ENCODE results near the gene GRIN3A.

Gene GRIN3A

DNA sequence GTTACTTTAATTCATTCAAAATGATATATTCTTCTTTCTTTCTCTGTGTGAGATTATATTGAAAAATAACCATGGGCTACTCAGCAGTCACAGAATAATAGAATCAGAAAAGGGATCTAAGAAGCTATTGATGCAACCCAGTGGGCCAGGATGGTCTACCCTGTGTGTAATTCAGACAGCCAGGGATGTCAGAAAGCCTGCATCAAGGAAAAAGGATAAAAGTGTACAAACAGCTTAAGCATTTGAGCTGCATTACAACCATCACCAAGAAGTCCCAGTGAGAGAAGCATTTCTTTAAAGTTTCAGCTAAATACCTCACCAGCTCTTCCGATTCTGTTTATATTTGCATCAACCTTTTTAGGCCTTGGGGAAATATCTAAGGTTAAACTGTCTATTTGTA is 105.8 kb downstream of the GRIN3A start:
- H3K27me3 Mint-ChIP-seq: no peaks in the 10 kb centered on the region
- CTCF ChIA-PET: no interaction called here
- no peak for DNase-seq
- H3K27ac Mint-ChIP-seq: no peak overlapping the region
- no peaks in the 10 kb centered on the region for H3K36me3 Mint-ChIP-seq
- H3K9me3 Mint-ChIP-seq: no peaks in the 10 kb centered on the region
- no peaks in the 10 kb centered on the region for H3K4me1 Mint-ChIP-seq
- H3K4me3 Mint-ChIP-seq: no peak overlapping the region

DNA sequence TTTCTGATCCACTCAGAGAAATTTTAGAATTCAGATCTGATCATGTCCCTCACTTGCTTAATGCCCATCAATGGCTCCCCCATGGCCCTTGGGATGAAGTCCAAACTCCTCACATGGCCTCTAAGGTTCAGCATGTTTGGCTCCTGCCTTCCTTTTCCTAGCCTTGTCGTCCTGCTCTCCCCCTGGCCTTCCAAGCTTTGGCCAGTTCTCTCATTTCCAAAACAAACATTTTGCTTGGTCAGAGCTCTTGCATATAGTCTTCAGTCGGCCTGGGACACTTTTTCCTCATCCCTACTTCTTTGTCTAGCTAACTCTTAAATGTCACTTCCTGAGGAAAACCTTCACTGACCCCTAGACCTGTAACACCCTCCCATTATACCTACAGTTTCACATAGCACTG is 106.6 kb downstream of the GRIN3A start:
- Mint-ChIP-seq H3K27me3 (no peaks in the 10 kb centered on the region), H3K27ac (no peak overlapping the region), H3K4me3 (no peak overlapping the region)

DNA sequence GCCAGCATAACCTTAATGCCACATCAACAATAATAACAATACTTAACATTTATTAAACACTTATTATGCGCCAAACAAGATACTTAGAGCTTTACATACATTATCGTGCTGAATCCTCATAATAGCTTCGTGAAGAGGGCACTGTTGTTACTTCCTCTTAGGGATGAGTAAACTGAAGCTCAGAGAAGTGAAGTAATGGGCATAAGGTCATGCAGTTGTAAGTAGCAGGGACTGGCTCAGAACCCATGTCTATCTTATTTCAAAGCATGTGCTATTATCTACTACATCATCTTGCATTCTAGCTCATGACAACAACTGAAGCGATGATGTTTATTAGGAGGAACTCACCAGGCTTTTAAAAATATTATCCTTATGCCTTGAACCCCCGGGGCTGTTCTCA is 108.8 kb downstream of the GRIN3A start:
- CTCF ChIA-PET: no interaction called here
- no peak overlapping the region for H3K4me3 Mint-ChIP-seq
- H3K27ac Mint-ChIP-seq: no peak overlapping the region
- no peaks in the 10 kb centered on the region for H3K27me3 Mint-ChIP-seq
- no peak for DNase-seq
- H3K9me3 Mint-ChIP-seq: no peaks in the 10 kb centered on the region
- H3K4me1 Mint-ChIP-seq: peaks cover 5% of the 10 kb centered on the region
- no peaks in the 10 kb centered on the region for H3K36me3 Mint-ChIP-seq

More for the DNA sequence above, 106.6 kb downstream of the GRIN3A start:
- no peak for DNase-seq
- Mint-ChIP-seq H3K4me1 (no peaks in the 10 kb centered on the region), H3K9me3 (no peaks in the 10 kb centered on the region), H3K36me3 (no peaks in the 10 kb centered on the region)
- CTCF ChIA-PET: no interaction called here

DNA sequence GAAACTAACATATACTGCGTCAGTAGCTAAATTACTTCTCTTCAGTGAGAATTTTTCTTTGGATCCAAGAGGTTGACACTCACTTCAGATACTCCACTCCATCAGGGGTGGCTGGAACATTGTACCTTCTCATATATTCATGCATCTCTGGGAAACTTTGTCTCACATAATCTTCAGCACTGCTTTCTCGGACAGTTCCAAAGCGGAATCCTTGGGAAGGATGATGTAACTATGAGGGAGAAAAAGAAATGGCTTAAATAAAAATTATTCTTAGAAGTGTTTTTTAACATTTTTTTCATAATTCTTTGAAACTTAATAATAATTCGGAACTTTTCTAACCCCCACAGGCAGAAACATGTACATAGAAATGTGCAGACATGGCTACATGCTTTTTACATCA is 110.3 kb downstream of the GRIN3A start:
- DNase-seq: no peak
- no peaks in the 10 kb centered on the region for H3K36me3 Mint-ChIP-seq
- CTCF ChIA-PET: no interaction called here
- H3K4me3 Mint-ChIP-seq: no peak overlapping the region
- H3K9me3 Mint-ChIP-seq: no peaks in the 10 kb centered on the region
- peaks cover 5% of the 10 kb centered on the region for H3K4me1 Mint-ChIP-seq
- no peak overlapping the region for H3K27ac Mint-ChIP-seq
- H3K27me3 Mint-ChIP-seq: no peaks in the 10 kb centered on the region

DNA sequence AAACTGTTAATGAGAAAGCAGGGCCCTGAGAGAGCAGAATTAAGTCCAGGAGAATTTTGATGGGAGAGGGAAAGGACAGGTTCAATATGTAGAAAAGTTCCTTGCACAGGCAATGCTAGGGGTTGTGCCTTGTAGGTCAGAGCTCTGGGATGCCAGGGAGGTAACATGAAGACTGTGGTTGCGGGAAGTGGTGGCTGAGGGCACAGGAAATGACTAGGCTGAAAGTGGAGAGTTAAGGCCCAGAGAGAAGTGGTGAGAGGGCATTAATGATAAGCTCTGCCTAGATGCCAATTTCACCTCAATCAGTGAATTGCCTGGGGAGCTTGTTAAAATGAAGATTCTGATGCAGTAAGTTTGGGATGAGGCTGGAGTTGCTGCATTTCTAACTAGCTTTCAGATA is 112.2 kb downstream of the GRIN3A start:
- H3K4me3 Mint-ChIP-seq: no peak overlapping the region
- CTCF ChIA-PET: no interaction called here
- DNase-seq: peak; percentile 20
- H3K9me3 Mint-ChIP-seq: no peaks in the 10 kb centered on the region
- H3K27ac Mint-ChIP-seq: no peak overlapping the region
- H3K36me3 Mint-ChIP-seq: no peaks in the 10 kb centered on the region
- no peaks in the 10 kb centered on the region for H3K27me3 Mint-ChIP-seq
- peaks cover 5% of the 10 kb centered on the region for H3K4me1 Mint-ChIP-seq

DNA sequence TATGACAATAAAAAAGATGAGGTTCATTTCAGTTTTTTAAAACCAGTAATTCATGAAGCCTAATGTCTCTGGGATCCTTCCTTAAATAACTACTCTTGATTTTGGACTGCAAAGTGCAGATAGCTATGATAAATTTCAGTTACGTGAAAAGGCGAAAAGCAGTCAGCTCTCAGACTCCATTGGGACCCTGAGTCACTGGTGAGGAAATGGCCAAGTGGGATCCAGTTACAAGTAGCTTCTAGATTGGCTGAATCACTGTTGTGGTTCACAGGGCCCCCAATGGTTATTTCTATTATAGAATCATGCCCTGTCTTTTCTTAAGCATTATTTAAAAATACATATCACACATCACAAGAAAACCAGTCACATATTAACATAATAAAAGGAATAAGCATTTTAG is 112.6 kb downstream of the GRIN3A start:
- CTCF ChIA-PET: no interaction called here
- no peaks in the 10 kb centered on the region for H3K27me3 Mint-ChIP-seq
- no peak for DNase-seq
- H3K4me3 Mint-ChIP-seq: no peak overlapping the region
- no peak overlapping the region for H3K27ac Mint-ChIP-seq
- H3K36me3 Mint-ChIP-seq: no peaks in the 10 kb centered on the region
- no peaks in the 10 kb centered on the region for H3K9me3 Mint-ChIP-seq
- peaks cover 5% of the 10 kb centered on the region for H3K4me1 Mint-ChIP-seq

DNA sequence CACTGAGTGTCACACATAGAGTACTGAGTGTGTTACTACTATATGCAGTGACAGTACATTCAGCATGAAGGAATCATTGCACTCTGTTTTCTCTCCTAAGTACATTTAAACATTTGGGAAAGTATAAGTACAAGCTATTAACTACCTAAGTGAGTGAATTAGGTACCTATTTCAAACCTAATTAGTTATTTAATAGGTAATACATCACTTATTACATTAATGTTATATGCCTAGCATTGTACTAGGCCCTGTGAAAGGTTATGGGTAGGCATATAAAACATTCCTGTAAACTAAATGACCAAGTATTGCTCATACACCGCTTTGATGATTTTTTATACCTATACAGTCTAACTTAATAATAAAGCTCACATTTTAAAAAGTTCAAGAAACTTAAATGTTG is 118.0 kb downstream of the GRIN3A start:
- no peak for DNase-seq
- Mint-ChIP-seq H3K9me3 (no peaks in the 10 kb centered on the region), H3K4me1 (no peaks in the 10 kb centered on the region), H3K27ac (no peak overlapping the region), H3K4me3 (no peak overlapping the region), H3K36me3 (no peaks in the 10 kb centered on the region), H3K27me3 (no peaks in the 10 kb centered on the region)
- CTCF ChIA-PET: no interaction called here

DNA sequence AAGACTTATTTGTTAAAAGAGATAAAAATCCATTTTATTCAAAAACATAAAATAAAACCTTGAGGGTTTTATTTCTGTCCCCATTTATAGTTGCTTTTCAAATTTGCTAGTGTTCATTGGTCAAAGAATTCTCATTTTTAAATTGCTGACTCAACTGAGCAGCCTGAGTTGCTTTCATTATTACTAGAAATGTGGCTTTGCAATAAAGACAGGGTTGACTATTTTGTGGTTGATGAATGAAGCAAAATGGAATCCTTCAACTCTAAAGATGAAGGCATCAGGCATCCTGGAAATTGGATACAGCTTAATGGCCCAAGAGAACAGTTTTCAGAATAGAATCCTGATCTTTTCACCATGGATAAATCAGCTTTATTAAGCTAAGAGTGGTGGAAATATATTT is 119.7 kb downstream of the GRIN3A start:
- Mint-ChIP-seq H3K4me1 (no peaks in the 10 kb centered on the region), H3K27ac (no peak overlapping the region), H3K9me3 (no peaks in the 10 kb centered on the region), H3K4me3 (no peak overlapping the region), H3K27me3 (no peaks in the 10 kb centered on the region), H3K36me3 (no peaks in the 10 kb centered on the region)
- CTCF ChIA-PET: no interaction called here
- no peak for DNase-seq

DNA sequence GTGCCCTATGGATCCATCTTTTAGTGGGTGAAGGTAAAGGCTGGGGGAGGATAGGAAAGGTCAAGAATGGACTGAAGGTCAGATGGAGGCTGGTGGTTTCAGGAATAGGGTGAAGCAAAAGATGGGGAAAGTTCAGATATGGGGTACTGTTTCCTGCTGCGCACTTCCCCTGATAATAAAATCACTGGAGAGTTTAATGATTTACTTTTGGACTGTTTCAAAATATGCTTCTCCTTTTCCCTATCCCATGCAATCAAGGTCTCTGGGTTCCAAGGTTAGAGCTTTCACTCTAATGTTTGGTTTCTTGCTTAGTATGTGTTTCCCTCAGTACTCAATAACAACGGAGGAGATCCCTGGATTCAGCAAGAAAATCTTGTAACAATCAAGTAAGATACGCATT is 132.9 kb downstream of the GRIN3A start:
- Mint-ChIP-seq H3K4me3 (no peak overlapping the region), H3K36me3 (no peaks in the 10 kb centered on the region), H3K9me3 (no peaks in the 10 kb centered on the region), H3K4me1 (no peaks in the 10 kb centered on the region), H3K27ac (no peak overlapping the region), H3K27me3 (peaks cover 13% of the 10 kb centered on the region)
- CTCF ChIA-PET: no interaction called here
- DNase-seq: no peak

DNA sequence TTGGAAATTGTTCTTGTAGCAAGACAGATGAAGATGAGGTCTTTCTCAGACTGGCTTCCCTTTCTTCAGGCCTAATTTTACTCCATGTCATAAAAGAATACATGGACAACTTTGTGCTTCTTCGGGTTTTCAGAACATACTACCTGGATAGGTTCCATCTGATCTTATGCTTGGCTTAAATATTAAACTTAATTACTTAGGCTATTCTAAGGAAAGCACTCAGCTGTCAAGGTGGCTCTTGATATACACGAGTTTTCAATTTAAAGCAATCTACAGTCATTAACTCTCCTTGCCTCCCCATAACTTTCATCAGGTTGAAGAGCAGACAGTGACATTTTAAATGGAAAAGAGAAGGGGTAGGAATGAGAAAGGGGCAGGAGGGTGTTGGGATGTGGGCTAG is 134.2 kb downstream of the GRIN3A start:
- Mint-ChIP-seq H3K27ac (no peak overlapping the region), H3K27me3 (peaks cover 16% of the 10 kb centered on the region), H3K36me3 (no peaks in the 10 kb centered on the region), H3K4me3 (no peak overlapping the region), H3K4me1 (no peaks in the 10 kb centered on the region), H3K9me3 (no peaks in the 10 kb centered on the region)
- CTCF ChIA-PET: no interaction called here
- no peak for DNase-seq

DNA sequence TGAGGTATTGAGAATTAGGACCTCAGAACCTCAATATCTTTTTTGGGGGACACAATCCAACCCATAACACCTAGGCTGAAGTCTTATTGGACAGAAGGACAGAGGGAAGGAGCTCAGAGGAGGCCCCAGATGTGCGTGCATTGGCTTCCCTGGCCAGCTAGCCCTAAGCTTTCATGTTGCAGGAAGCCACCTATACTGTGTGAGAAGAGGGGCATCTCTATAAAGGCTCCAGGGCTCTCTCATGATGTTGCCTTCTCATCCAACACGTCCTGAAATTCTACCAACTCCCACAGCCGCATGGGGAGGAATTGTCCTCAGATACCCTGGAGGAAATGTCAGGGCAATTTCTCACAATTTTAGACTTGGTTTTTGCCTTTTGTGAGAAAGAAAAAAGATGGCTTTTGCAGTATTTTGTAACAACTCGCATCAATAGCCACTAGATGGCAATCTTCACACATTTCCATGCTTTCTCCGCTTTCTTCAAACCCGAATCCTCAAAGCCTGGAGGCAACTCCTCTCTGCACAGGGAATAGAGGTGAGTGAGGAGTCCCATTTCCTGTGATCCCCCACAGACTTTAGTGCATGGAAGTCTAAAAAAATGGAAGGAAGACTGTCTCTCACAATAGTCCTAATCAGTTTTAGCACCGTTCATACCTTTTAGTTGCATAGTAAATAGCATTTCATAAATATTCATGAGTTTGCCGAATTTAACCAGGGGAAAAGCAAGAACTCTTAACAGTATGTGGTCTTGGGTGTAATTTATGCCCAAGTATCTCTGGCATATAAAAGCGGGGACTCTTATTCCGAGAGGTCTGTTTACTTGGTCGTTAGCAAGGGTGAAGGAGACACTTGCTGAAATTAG is 136.3 kb downstream of the GRIN3A start:
- Mint-ChIP-seq H3K9me3 (no peaks in the 10 kb centered on the region), H3K27me3 (peaks cover 16% of the 10 kb centered on the region), H3K27ac (no peak overlapping the region), H3K4me1 (no peaks in the 10 kb centered on the region), H3K36me3 (no peaks in the 10 kb centered on the region), H3K4me3 (no peak overlapping the region)
- CTCF ChIA-PET: interaction anchor here (0.8 to 1.3 kb wide), 4 partner anchors 9 to 143 kb away, joined by 3 to 5 read pairs (median 3); no protein-coding TSS in a partner anchor
- DNase-seq: no peak

DNA sequence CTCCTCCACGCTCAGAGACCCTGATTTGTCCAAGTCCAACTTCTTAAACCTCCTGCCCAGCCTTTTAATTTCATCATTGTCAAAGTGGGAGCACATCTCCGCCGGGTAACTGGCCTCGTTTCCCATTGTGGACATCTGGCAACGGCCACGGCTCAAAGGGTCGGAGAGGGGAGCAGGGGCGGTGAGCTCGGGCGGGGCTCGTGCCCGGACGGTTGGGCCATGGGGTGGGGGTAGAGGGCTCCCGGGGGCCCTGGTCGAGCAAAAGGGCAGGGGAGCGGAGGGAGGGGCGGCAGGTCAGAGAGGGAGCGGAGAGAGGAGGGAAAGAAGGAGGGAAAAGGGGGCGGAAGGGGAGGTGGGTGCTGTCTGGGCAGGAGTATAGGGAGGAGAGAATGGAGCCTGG is 143.7 kb downstream of the GRIN3A start, which contains the start of gene PPP3R2:
PPP3R2 (minus strand) TSS at position 174 of the 400 bp plus-strand sequence; CDS start at position 126, 48 bp downstream.
- no peaks in the 10 kb centered on the region for H3K36me3 Mint-ChIP-seq
- H3K9me3 Mint-ChIP-seq: no peaks in the 10 kb centered on the region
- no peaks in the 10 kb centered on the region for H3K4me1 Mint-ChIP-seq
- H3K27ac Mint-ChIP-seq: no peak within 1 kb of the TSS
- DNase-seq: no peak
- CTCF ChIA-PET: interaction anchor here (1.0 kb wide), 1 partner anchor 10 kb away, joined by 3 read pairs; no protein-coding TSS in a partner anchor
- H3K4me3 Mint-ChIP-seq: no peak within 1 kb of the TSS
- no peaks in the 10 kb centered on the region for H3K27me3 Mint-ChIP-seq

DNA sequence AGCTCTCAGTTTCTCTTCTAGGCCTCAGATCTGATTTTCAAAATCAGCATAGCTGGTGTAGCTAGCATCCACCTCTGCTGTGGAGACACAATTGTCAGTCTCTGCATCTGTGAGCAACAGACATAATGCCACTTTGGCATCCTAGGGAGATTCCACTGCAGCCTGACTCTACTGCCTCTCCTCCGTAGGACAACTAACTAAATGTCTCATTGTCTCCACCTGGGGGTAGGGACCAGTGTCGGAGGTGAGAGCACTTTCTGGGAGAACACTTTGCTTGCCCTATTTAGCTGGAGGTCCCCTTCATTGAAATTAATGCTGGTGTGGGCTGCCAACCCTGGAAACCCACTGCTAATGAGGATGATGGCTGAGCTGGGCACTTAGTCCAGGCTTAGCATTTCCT is 145.1 kb downstream of the GRIN3A start:
- H3K9me3 Mint-ChIP-seq: no peaks in the 10 kb centered on the region
- H3K36me3 Mint-ChIP-seq: no peaks in the 10 kb centered on the region
- H3K4me1 Mint-ChIP-seq: no peaks in the 10 kb centered on the region
- H3K27me3 Mint-ChIP-seq: no peaks in the 10 kb centered on the region
- no peak for DNase-seq
- no peak overlapping the region for H3K4me3 Mint-ChIP-seq
- CTCF ChIA-PET: interaction anchor here (0.6 kb wide), 2 partner anchors 8 to 9 kb away, joined by 3 read pairs; no protein-coding TSS in a partner anchor
- H3K27ac Mint-ChIP-seq: no peak overlapping the region

DNA sequence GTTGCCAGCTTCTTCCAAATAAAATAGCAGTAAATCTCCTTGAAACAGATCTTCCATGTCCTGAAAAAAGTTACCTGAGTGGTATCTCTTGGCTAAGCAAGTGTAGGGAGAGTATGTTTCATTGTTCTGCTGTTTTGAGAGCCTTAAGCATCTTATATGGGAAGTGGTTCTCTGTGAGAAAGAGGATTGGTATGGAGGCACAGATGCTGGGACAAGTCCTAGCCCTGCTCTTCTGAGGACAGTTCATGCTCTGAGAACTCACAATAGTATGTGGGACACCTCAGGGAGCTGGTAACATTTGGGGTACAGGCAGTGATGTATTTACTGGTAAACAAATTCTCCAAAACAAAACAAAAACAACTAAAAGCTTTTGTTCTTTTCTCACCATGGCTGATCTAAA is 145.7 kb downstream of the GRIN3A start:
- H3K27ac Mint-ChIP-seq: no peak overlapping the region
- no peaks in the 10 kb centered on the region for H3K36me3 Mint-ChIP-seq
- no peaks in the 10 kb centered on the region for H3K9me3 Mint-ChIP-seq
- no peak for DNase-seq
- H3K4me3 Mint-ChIP-seq: no peak overlapping the region
- no peaks in the 10 kb centered on the region for H3K4me1 Mint-ChIP-seq
- no peaks in the 10 kb centered on the region for H3K27me3 Mint-ChIP-seq
- CTCF ChIA-PET: no interaction called here

DNA sequence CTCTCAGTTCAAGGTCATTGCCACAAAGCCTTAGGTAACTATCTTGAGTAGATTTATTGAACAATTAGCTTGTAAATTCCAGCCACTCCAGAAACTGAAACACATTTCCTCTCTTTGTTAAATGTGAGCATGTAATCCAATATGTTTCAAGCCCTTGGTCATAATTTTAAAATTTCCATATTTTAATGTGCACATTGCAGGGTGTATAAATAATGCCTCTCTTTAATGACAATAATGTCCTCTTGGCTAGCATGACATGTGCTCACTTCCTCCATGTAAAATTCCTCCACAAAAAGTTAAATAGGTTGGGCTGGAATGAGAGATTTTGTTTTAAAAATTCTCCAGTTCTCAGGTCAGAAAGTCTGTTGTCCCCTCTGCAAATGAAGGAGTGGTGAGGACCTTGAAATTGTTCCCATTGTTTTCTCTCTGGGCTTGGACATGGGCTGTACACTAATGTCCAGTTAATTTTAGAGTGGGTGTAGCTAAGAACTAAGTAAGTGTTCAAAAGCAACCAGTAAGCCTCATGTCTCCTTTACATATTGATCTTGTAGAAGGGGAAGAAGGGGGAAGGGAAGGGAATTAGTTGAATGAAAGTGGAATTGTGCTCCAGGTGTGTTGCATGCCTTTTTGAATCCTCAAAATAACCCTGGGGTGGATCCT is 146.5 kb downstream of the GRIN3A start:
- Mint-ChIP-seq H3K4me1 (peaks cover 3% of the 10 kb centered on the region), H3K27me3 (no peaks in the 10 kb centered on the region), H3K9me3 (no peaks in the 10 kb centered on the region), H3K36me3 (no peaks in the 10 kb centered on the region), H3K27ac (no peak overlapping the region), H3K4me3 (no peak overlapping the region)
- no peak for DNase-seq
- CTCF ChIA-PET: no interaction called here
